WTC11 (cell line): ENCODE data around the gene MADD. TPM values are rescaled to one million over a fixed set of nuclear protein-coding genes. Genes with fewer than 3 reads are reported as not detected.
"Not testable (repeated sequence)": the region's sequence is repeated elsewhere in the genome, so short reads cannot be mapped to it uniquely, and the experiment has no call there.

Experiments
- ATAC-seq: fragments of 200-7000 bp; cut with Tn5 transposase; 2 replicates; pipeline ENCODE4 v1.10.0; 2021; ENCODE audit warnings: mild to moderate bottlenecking, moderate library complexity
- CTCF ChIA-PET: fragments of 300-600 bp; sonication (Branson Sonifier 250); formaldehyde crosslinking; loops from one replicate; lab custom pipeline; 2021; ENCODE audit warnings: antibody characterized with exemption; lab: Charles Lee
- POLR2A ChIA-PET: fragments of 350-600 bp; sonication (Branson Sonifier 250); formaldehyde crosslinking; loops from one replicate; lab custom pipeline; 2021; ENCODE audit warnings: antibody characterized with exemption; lab: Charles Lee
- DNase-seq: peaks from one replicate; pipeline ENCODE4 v3.0.0; 2021; ENCODE audit warnings: low spot score
- H3K27ac Mint-ChIP-seq: 2 replicates; pipeline ENCODE4 v1.8.0; 2021; ENCODE audit warnings: mixed read lengths
- H3K27me3 Mint-ChIP-seq: 2 replicates; pipeline ENCODE4 v1.8.0; 2021; ENCODE audit warnings: low read depth, mild to moderate bottlenecking, moderate library complexity, mixed read lengths
- H3K36me3 Mint-ChIP-seq: 2 replicates; pipeline ENCODE4 v1.8.0; 2021; ENCODE audit warnings: mixed read lengths
- H3K4me1 Mint-ChIP-seq: 2 replicates; pipeline ENCODE4 v1.8.0; 2022; ENCODE audit warnings: mixed read lengths
- H3K4me3 Mint-ChIP-seq: 2 replicates; pipeline ENCODE4 v1.8.0; 2021; ENCODE audit warnings: mild to moderate bottlenecking, moderate library complexity, mixed read lengths
- H3K9me3 Mint-ChIP-seq: 2 replicates; pipeline ENCODE4 v1.8.0; 2021; ENCODE audit warnings: mixed read lengths
- ARID4B ChIP-seq: sonication (generic); formaldehyde crosslinking; IDR thresholded peaks from 2 replicates; pipeline ENCODE4 v1.8.0; 2023; ENCODE audit warnings: missing genetic modification reagents, mild to moderate bottlenecking, borderline replicate concordance
- ATF3 ChIP-seq: sonication (generic); formaldehyde crosslinking; conservative IDR thresholded peaks from 2 replicates; pipeline ENCODE4 v1.8.1; 2022; ENCODE audit warnings: mild to moderate bottlenecking, missing genetic modification reagents
- E2F4 ChIP-seq: sonication (generic); formaldehyde crosslinking; IDR thresholded peaks from 2 replicates; pipeline ENCODE4 v1.8.1; 2022; ENCODE audit warnings: low read depth, mild to moderate bottlenecking, moderate library complexity, missing genetic modification reagents, borderline replicate concordance
- E2F5 ChIP-seq: sonication (generic); formaldehyde crosslinking; IDR thresholded peaks from 2 replicates; pipeline ENCODE4 v1.8.1; 2022; ENCODE audit warnings: mild to moderate bottlenecking, moderate library complexity, missing genetic modification reagents
- ELF4 ChIP-seq: sonication (generic); formaldehyde crosslinking; IDR thresholded peaks from 2 replicates; pipeline ENCODE4 v1.8.1; 2022; ENCODE audit warnings: low read depth, mild to moderate bottlenecking, moderate library complexity, missing genetic modification reagents
- JAZF1 ChIP-seq: fragments of 250-450 bp; sonication (Bioruptor Pico); IDR thresholded peaks from 2 replicates; pipeline ENCODE4 v1.9.0; 2021; ENCODE audit warnings: moderate library complexity, mild to moderate bottlenecking, inconsistent platforms
- KAT7 ChIP-seq: sonication (generic); formaldehyde crosslinking; IDR thresholded peaks from 2 replicates; pipeline ENCODE4 v1.8.1; 2023; ENCODE audit warnings: missing genetic modification reagents, mild to moderate bottlenecking, borderline replicate concordance
- TCF7 ChIP-seq: sonication (generic); formaldehyde crosslinking; IDR thresholded peaks from 2 replicates; pipeline ENCODE4 v1.8.0; 2022; ENCODE audit warnings: mild to moderate bottlenecking, low read depth, missing genetic modification reagents, moderate library complexity
- TEAD1 ChIP-seq: sonication (generic); formaldehyde crosslinking; IDR thresholded peaks from 2 replicates; pipeline ENCODE4 v1.8.0; 2022; ENCODE audit warnings: mild to moderate bottlenecking, missing genetic modification reagents
- ZBTB21 ChIP-seq: sonication (generic); formaldehyde crosslinking; IDR thresholded peaks from 2 replicates; pipeline ENCODE4 v1.8.1; 2023; ENCODE audit warnings: mild to moderate bottlenecking, missing genetic modification reagents, borderline replicate concordance
- ZNF416 ChIP-seq: fragments of 250-450 bp; sonication (Bioruptor Pico); IDR thresholded peaks from 2 replicates; pipeline ENCODE4 v1.9.0; 2021; ENCODE audit warnings: mild to moderate bottlenecking, inconsistent platforms
- ZNF532 ChIP-seq: fragments of 250-450 bp; sonication (Bioruptor Pico); IDR thresholded peaks from 2 replicates; pipeline ENCODE4 v1.9.0; 2021; ENCODE audit warnings: mild to moderate bottlenecking, borderline replicate concordance
- total RNA-seq: library from RNA; stranded (reverse); gene quantifications from 3 replicates; pipeline ENCODE4 v1.2.3, GENCODE V29; 2021

Gene MADD
- total RNA-seq, 1 experiment from 2014 or later, result 47.5 TPM

- H3K4me3 Mint-ChIP-seq, result no peak overlapping the region
- ChIA-PET CTCF (interaction anchor here (1.2 kb wide), 1 partner anchor 15 kb away, joined by 4 read pairs; no protein-coding TSS in a partner anchor), POLR2A (no interaction called here)
- peaks cover 29% of the 10 kb centered on the region for H3K36me3 Mint-ChIP-seq
- ATAC-seq (no peak), DNase-seq (no peak)
- no peaks in the 10 kb centered on the region for H3K4me1 Mint-ChIP-seq
- H3K27ac Mint-ChIP-seq, result no peak overlapping the region
- H3K9me3 Mint-ChIP-seq, result no peaks in the 10 kb centered on the region
- H3K27me3 Mint-ChIP-seq, result no peaks in the 10 kb centered on the region
- TF ChIP-seq TEAD1 (CRISPR knock-in tag) (no peak), ZNF416 (no peak)
These were observed 45.1 kb downstream of the MADD start for GRCh38 chr11:47314992-47315391.

- not testable (repeated sequence) for H3K27ac Mint-ChIP-seq, H3K4me3 Mint-ChIP-seq, H3K27me3 Mint-ChIP-seq, H3K9me3 Mint-ChIP-seq, H3K4me1 Mint-ChIP-seq, DNase-seq, ATAC-seq
- H3K36me3 Mint-ChIP-seq, result peaks cover 23% of the 10 kb centered on the region
- CTCF ChIA-PET, result interaction anchor here (1.0 to 1.6 kb wide), 2 partner anchors 38 to 57 kb away, joined by 3 to 4 read pairs; no protein-coding TSS in a partner anchor
- POLR2A ChIA-PET, result interaction anchor here (0.7 kb wide), 1 partner anchor 21 kb away, joined by 3 read pairs; no protein-coding TSS in a partner anchor
These were observed 46.6 kb downstream of the MADD start for GRCh38 chr11:47316501-47316900.

- Mint-ChIP-seq H3K27me3 (no peaks in the 10 kb centered on the region), H3K27ac (no peak overlapping the region), H3K4me3 (no peak overlapping the region), H3K9me3 (no peaks in the 10 kb centered on the region), H3K36me3 (peaks cover 19% of the 10 kb centered on the region), H3K4me1 (no peaks in the 10 kb centered on the region)
- ATAC-seq (no peak), DNase-seq (no peak)
- ChIA-PET CTCF (no interaction called here), POLR2A (no interaction called here)
- no peak for TF ChIP-seq TCF7 (CRISPR knock-in tag)
- TF ChIP-seq JAZF1, result no peak
- no peak for TF ChIP-seq ELF4 (CRISPR knock-in tag)
- no peak for TF ChIP-seq ARID4B
- no peak for TF ChIP-seq E2F5 (CRISPR knock-in tag)
- TF ChIP-seq KAT7, result no peak
- TF ChIP-seq ATF3, result no peak
- TF ChIP-seq E2F4, result no peak
- TF ChIP-seq ZNF532 (CRISPR knock-in tag), result no peak
- TF ChIP-seq ZBTB21 (CRISPR knock-in tag), result no peak
- TF ChIP-seq, all 79 proteins: peak for 0
These were observed 47.3 kb downstream of the MADD start for GRCh38 chr11:47317064-47317828.
